Lung (tissue), 12 donors: Measurements from ENCODE around the gene RBM39. TPM values are rescaled to one million over a fixed set of nuclear protein-coding genes. Genes with fewer than 3 reads are reported as not detected.

ENCODE experiments used
- ATAC-seq: fragments of 200-7000 bp; cut with Tn5 transposase; one replicate; pipeline ENCODE4 v1.9.1; 2020; ENCODE audit warnings: moderate number of reproducible peaks; ENCODE audit not compliant: insufficient read depth, low FRiP score
- DNase-seq, 3 donors: peaks; one replicate each; pipeline ENCODE4 v3.0.0-alpha.2; 2013 to 2017
- H3K27ac ChIP-seq, 2 donors: one replicate each; pipeline ENCODE4 v1.5.1; 2013; ENCODE audit warnings: mild to moderate bottlenecking in 2 of 2, moderate library complexity in 2 of 2, control low read depth in 1 of 2, inconsistent platforms in 1 of 2, low read depth in 1 of 2, low read length in 1 of 2
- H3K27me3 ChIP-seq, 3 donors: one replicate each; pipeline ENCODE4 v1.5.1; 2013; ENCODE audit warnings: low read length in 2 of 3; ENCODE audit not compliant: control insufficient read depth in 3 of 3, insufficient read depth in 3 of 3
- H3K36me3 ChIP-seq, 4 donors: one replicate each; pipeline ENCODE4 v1.5.1; 2013; ENCODE audit warnings: low read length in 4 of 4, mild to moderate bottlenecking in 1 of 4, moderate library complexity in 1 of 4; ENCODE audit not compliant: control insufficient read depth in 4 of 4, insufficient read depth in 4 of 4
- H3K4me1 ChIP-seq, 5 donors: one replicate each; pipeline ENCODE4 v1.5.1; 2013; ENCODE audit warnings: low read length in 5 of 5, mild to moderate bottlenecking in 2 of 5, moderate library complexity in 1 of 5; ENCODE audit not compliant: control insufficient read depth in 5 of 5, insufficient read depth in 5 of 5
- H3K4me3 ChIP-seq: one replicate; pipeline ENCODE4 v1.5.1; 2013; ENCODE audit warnings: mild to moderate bottlenecking, control low read depth, moderate library complexity
- H3K9ac ChIP-seq, 2 donors: one replicate each; pipeline ENCODE4 v1.5.1; 2013; ENCODE audit warnings: low read length in 2 of 2, control low read depth in 1 of 2; ENCODE audit not compliant: insufficient read depth in 1 of 2
- H3K9me3 ChIP-seq, 4 donors: one replicate each; pipeline ENCODE4 v1.5.1; 2013; ENCODE audit warnings: low read length in 3 of 4, mild to moderate bottlenecking in 1 of 4, moderate library complexity in 1 of 4; ENCODE audit not compliant: control insufficient read depth in 4 of 4, insufficient read depth in 3 of 4
- WGBS, 2 donors: extraction: QIAGEN DNeasy Blood & Tissue Kit; methylation state at CpG; one replicate each; pipeline ENCODE4 v1.1.7; 2013; 5-methylcytosine and 5-hydroxymethylcytosine counted together
- polyA plus RNA-seq, 2 donors: library from polyadenylated mRNA; stranded (reverse); fragments of 200-250 nt; gene quantifications; one replicate each; pipeline ENCODE4 v1.2.1, GENCODE V29; 2013
- total RNA-seq, 2 donors: library from RNA; depleted of rRNA in 1 of 2; stranded (reverse); fragments of >200 nt in 1 of 2; gene quantifications; one replicate each; pipeline ENCODE4 v1.2.1, GENCODE V29; 2014 to 2021
- TF ChIP-seq, protein P1 (sequence below): IDR thresholded peaks from 2 replicates; pipeline ENCODE4 v1.5.1; 2012; ENCODE audit warnings: mild to moderate bottlenecking; ENCODE audit errors: control extremely low read depth, extremely low read depth
- donor health status: control.
- donor health status: control.
- donor health status: Bipolar disorder and iron deficiency.
- donor health status: healthy.
- donor health status: DM: yes; HTN: yes; CAD: no.

The RBM39 gene
- total and polyA plus RNA-seq, 4 donors, result 162 to 689 (median 356) TPM

DNA sequence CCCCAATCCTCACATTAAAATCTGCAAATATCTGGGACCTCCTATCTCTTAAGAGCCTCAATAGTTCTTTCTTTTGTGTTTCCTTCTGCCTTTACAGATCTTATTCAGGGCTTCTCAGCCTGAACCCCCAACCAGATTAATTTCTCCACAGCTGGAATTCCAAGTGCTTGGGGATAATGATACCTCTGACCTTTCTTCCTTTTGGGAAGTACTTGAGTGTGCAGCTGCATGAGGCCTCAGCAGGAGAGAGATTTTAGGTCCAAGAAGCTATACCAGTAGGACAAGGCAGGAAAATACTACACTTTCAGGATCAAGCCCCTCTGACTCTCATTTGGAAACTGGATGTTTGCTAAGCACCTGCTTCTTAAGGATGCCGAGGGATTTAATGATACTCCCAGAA is 32.3 kb upstream of the RBM39 start:
- Histone ChIP-seq H3K9me3 (no peaks in the 10 kb centered on the region), H3K4me1 (peaks cover 5 to 30% (median 17%) of the 10 kb centered on the region in 5 donors), H3K4me3 (no peak overlapping the region), H3K36me3 (peaks cover 2 to 8% (median 4%) of the 10 kb centered on the region in 4 donors), H3K9ac (no peak overlapping the region), H3K27ac (no peak overlapping the region), H3K27me3 (no peaks in the 10 kb centered on the region)
- ATAC-seq (no peak), DNase-seq (no peak)
- 84 to 91% methylated on average over 1 of the region's 1 CpG for WGBS, 2 donors
- TF ChIP-seq, protein P1, sequence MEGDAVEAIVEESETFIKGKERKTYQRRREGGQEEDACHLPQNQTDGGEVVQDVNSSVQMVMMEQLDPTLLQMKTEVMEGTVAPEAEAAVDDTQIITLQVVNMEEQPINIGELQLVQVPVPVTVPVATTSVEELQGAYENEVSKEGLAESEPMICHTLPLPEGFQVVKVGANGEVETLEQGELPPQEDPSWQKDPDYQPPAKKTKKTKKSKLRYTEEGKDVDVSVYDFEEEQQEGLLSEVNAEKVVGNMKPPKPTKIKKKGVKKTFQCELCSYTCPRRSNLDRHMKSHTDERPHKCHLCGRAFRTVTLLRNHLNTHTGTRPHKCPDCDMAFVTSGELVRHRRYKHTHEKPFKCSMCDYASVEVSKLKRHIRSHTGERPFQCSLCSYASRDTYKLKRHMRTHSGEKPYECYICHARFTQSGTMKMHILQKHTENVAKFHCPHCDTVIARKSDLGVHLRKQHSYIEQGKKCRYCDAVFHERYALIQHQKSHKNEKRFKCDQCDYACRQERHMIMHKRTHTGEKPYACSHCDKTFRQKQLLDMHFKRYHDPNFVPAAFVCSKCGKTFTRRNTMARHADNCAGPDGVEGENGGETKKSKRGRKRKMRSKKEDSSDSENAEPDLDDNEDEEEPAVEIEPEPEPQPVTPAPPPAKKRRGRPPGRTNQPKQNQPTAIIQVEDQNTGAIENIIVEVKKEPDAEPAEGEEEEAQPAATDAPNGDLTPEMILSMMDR, result no peak

DNA sequence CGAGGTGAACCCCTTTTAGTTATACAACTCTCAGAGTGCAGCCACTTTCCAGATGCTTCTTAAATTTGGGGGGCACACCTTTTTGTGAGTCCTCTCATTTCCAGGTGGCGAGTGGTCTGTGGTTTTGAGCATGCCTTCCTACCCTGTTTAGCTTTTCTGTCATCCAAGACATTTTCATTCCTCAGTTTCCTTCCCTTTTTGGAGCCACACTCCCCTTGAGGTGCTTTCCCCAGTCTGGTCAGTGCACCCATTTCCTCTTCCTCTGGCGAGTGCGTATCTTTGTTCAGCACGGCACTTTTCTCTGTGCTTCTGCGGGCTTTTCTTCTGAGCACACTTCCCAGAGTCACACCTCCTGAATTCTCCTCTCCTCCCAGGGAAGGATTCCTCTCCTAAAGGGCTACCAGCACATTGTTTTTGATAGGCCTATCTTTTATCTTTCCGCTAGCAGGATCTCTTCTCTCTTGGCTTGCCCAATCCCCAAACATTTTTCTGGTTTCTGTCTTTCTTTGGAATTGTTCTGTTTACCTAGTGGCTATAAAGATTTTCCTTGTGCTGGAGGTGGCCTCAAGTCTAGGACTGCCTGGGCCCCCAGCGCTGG is 31.2 kb upstream of the RBM39 start:
- peak overlapping the region; percentile 30 to 39 for H3K9ac ChIP-seq
- DNase-seq (peak; percentile 13 to 16 (median 14)), ATAC-seq (no peak)
- 10 to 22% methylated on average over 8 of the region's 8 CpGs for WGBS, 2 donors
- no peaks in the 10 kb centered on the region for H3K27me3 ChIP-seq
- peaks cover 7 to 40% (median 23%) of the 10 kb centered on the region in 5 donors for H3K4me1 ChIP-seq
- H3K9me3 ChIP-seq, result no peaks in the 10 kb centered on the region
- TF ChIP-seq, protein P1, result no peak
- H3K4me3 ChIP-seq, result no peak overlapping the region
- peak overlapping the region; percentile 88 to 94 for H3K27ac ChIP-seq
- peaks cover 0 to 8% (median 2%) of the 10 kb centered on the region in 4 donors for H3K36me3 ChIP-seq

DNA sequence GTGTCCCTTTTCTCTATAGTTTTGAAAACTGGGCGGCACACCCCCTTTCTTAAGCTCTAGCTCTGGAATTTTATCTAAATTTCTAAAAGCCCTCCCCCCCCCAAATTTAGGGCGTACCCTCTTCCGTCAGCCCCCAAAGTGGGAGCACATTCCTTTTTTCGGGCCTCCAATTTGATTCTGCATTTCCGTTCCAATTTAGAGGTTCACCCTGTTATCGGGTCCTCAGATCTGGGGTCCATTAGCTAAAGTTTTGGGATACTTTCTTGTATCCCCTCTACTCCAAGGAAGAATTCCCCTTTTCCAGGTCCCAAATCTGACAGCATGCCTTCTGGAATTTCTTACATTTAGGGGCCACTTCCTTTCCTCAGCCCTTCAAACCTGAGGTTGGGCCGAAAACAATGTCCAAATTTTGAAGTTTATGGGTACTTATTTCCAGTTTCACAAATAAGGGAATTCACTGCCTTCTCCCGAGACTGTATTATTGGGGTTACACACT is 30.6 kb upstream of the RBM39 start:
- DNase-seq (peak in 1 of 3 donors; percentile 13), ATAC-seq (no peak)
- Histone ChIP-seq H3K27me3 (no peaks in the 10 kb centered on the region), H3K36me3 (peaks cover 0 to 8% (median 2%) of the 10 kb centered on the region in 4 donors), H3K4me3 (peak overlapping the region; percentile 53), H3K27ac (peak overlapping the region; percentile 88 to 94), H3K9ac (peak overlapping the region; percentile 53 to 93), H3K4me1 (peaks cover 7 to 40% (median 23%) of the 10 kb centered on the region in 5 donors), H3K9me3 (no peaks in the 10 kb centered on the region)
- whole genome bisulfite sequencing, 2 donors, result 4 to 6% methylated on average over 8 of the region's 8 CpGs
- TF ChIP-seq, protein P1, result no peak
